Thyroid gland (tissue), 4 donors: ENCODE results near the gene TRIM71.

Experiments
- POLR2A ChIP-seq, 2 donors: fragments of 450-650 bp; IDR thresholded peaks; one replicate each; pipeline ENCODE4 v1.6.1; 2017; ENCODE audit warnings: antibody characterized with exemption in 2 of 2, mild to moderate bottlenecking in 2 of 2, moderate library complexity in 1 of 2
- TF ChIP-seq, protein P1 (sequence below), 6 experiments: fragments of 200-600 bp in 3 of 6; fragments of 450-650 bp in 3 of 6; sonication (generic) in 3 of 6; IDR thresholded peaks; one replicate each; pipeline ENCODE4 v1.5.1; 2016 to 2019; ENCODE audit warnings: antibody characterized with exemption in 6 of 6, mild to moderate bottlenecking in 2 of 6, inconsistent platforms in 1 of 6, moderate library complexity in 1 of 6

DNA sequence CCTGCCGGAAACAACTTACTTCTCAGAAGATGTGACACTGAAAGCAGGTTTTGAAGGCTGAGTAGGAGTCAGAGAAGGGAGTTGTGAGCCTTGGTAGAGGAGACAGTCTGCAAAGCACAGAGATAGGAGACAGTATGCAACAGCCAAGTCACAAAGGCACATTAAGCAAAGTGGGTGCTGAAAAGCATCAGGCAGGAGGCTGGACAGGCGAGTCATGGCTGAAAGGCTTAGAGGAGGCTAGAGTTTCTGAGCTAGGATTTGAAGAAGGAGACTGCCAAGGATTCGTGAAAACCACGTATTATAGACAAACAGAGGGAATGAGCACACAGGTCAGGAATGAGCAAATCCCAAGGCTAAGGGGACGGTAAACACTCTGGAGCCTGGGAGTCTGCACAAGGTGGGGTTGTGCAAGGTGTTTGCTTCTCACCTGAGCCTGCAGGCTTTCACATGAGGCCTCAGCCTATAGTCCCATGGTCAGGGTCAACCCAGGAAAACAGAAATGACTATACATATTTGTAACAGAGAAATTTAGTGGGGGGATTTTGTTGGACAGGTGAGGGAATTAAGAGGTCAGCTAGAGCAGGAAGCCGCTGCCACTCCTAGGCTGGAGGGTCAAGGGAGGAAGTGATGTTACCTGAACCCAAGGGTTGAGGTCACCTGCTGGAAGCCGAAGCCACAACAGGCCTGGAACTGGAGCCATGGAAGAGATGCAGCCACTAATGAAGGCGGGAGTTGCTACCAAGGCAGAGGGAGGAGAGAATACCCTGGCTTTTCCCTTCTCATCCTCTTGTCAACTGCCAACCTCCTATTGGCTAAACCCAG is 23.1 kb upstream of the TRIM71 start:
- no peak for TF ChIP-seq POLR2A (IDR thresholded peaks at IDR 0.05)
- TF ChIP-seq, protein P1, sequence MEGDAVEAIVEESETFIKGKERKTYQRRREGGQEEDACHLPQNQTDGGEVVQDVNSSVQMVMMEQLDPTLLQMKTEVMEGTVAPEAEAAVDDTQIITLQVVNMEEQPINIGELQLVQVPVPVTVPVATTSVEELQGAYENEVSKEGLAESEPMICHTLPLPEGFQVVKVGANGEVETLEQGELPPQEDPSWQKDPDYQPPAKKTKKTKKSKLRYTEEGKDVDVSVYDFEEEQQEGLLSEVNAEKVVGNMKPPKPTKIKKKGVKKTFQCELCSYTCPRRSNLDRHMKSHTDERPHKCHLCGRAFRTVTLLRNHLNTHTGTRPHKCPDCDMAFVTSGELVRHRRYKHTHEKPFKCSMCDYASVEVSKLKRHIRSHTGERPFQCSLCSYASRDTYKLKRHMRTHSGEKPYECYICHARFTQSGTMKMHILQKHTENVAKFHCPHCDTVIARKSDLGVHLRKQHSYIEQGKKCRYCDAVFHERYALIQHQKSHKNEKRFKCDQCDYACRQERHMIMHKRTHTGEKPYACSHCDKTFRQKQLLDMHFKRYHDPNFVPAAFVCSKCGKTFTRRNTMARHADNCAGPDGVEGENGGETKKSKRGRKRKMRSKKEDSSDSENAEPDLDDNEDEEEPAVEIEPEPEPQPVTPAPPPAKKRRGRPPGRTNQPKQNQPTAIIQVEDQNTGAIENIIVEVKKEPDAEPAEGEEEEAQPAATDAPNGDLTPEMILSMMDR (IDR thresholded peaks at IDR 0.05): no peak
